Stimulated activated naive CD8-positive, alpha-beta T cell treated with anti-CD3 and anti-CD28 coated beads, Interleukin-15, Interleukin-2, amounts not matched to agents 100 ng/mL and 50 ng/mL, for 24 hours (primary cell): Measurements from ENCODE around the gene KLF11.
"Not testable (repeated sequence)": the region's sequence is repeated elsewhere in the genome, so short reads cannot be mapped to it uniquely, and the experiment has no call there.

Experiments
- H3K27ac Mint-ChIP-seq: one replicate; pipeline ENCODE4 v1.8.0; 2021; ENCODE audit warnings: mild to moderate bottlenecking, mixed read lengths
- H3K27me3 Mint-ChIP-seq: one replicate; pipeline ENCODE4 v1.8.0; 2021; ENCODE audit warnings: mixed read lengths
- H3K36me3 Mint-ChIP-seq: one replicate; pipeline ENCODE4 v1.8.0; 2021; ENCODE audit warnings: low read depth, mixed read lengths
- H3K4me1 Mint-ChIP-seq: one replicate; pipeline ENCODE4 v1.8.0; 2021; ENCODE audit warnings: low read depth, mixed read lengths
- H3K4me3 Mint-ChIP-seq: one replicate; pipeline ENCODE4 v1.8.0; 2021; ENCODE audit warnings: mild to moderate bottlenecking, mixed read lengths
- H3K9me3 Mint-ChIP-seq: one replicate; pipeline ENCODE4 v1.8.0; 2021; ENCODE audit warnings: mixed read lengths

Gene KLF11

GRCh38 chr2:10084223-10084865, 41.0 kb downstream of the KLF11 start:
- Mint-ChIP-seq H3K27ac (peak overlapping the region; percentile 75), H3K27me3 (peaks cover 67% of the 10 kb centered on the region), H3K4me3 (peak overlapping the region; percentile 11), H3K4me1 (peaks cover 28% of the 10 kb centered on the region), H3K9me3 (no peaks in the 10 kb centered on the region), H3K36me3 (no peaks in the 10 kb centered on the region)

GRCh38 chr2:10085043-10085667, 41.8 kb downstream of the KLF11 start:
- no peak overlapping the region for H3K4me3 Mint-ChIP-seq
- H3K4me1 Mint-ChIP-seq: peaks cover 32% of the 10 kb centered on the region
- H3K27me3 Mint-ChIP-seq: peaks cover 75% of the 10 kb centered on the region
- H3K36me3 Mint-ChIP-seq: no peaks in the 10 kb centered on the region
- no peaks in the 10 kb centered on the region for H3K9me3 Mint-ChIP-seq
- no peak overlapping the region for H3K27ac Mint-ChIP-seq

- H3K36me3 Mint-ChIP-seq: no peaks in the 10 kb centered on the region
- H3K27ac Mint-ChIP-seq: no peak overlapping the region
- H3K27me3 Mint-ChIP-seq: peaks cover 80% of the 10 kb centered on the region
- H3K4me1 Mint-ChIP-seq: peaks cover 30% of the 10 kb centered on the region
- H3K9me3 Mint-ChIP-seq: no peaks in the 10 kb centered on the region
- H3K4me3 Mint-ChIP-seq: no peak overlapping the region
Observed at GRCh38 chr2:10085668-10086059, 42.3 kb downstream of the KLF11 start.

GRCh38 chr2:10086950-10087349, 43.6 kb downstream of the KLF11 start:
- Mint-ChIP-seq H3K27ac (no peak overlapping the region), H3K4me1 (peaks cover 26% of the 10 kb centered on the region)

GRCh38 chr2:10087360-10087759, 44.0 kb downstream of the KLF11 start:
- peaks cover 26% of the 10 kb centered on the region for H3K4me1 Mint-ChIP-seq
- H3K9me3 Mint-ChIP-seq: no peaks in the 10 kb centered on the region
- H3K27me3 Mint-ChIP-seq: peaks cover 79% of the 10 kb centered on the region
- H3K27ac Mint-ChIP-seq: no peak overlapping the region
- H3K36me3 Mint-ChIP-seq: no peaks in the 10 kb centered on the region
- H3K4me3 Mint-ChIP-seq: no peak overlapping the region

More at GRCh38 chr2:10086950-10087349, 43.6 kb downstream of the KLF11 start:
- Mint-ChIP-seq H3K36me3 (no peaks in the 10 kb centered on the region), H3K9me3 (no peaks in the 10 kb centered on the region), H3K4me3 (no peak overlapping the region), H3K27me3 (peaks cover 77% of the 10 kb centered on the region)

- H3K9me3 Mint-ChIP-seq: no peaks in the 10 kb centered on the region
- H3K4me3 Mint-ChIP-seq: no peak overlapping the region
- peaks cover 8% of the 10 kb centered on the region for H3K4me1 Mint-ChIP-seq
- H3K27ac Mint-ChIP-seq: no peak overlapping the region
- peaks cover 73% of the 10 kb centered on the region for H3K27me3 Mint-ChIP-seq
- H3K36me3 Mint-ChIP-seq: no peaks in the 10 kb centered on the region
Observed at GRCh38 chr2:10089565-10090190, 46.3 kb downstream of the KLF11 start.

- peaks cover 64% of the 10 kb centered on the region for H3K27me3 Mint-ChIP-seq
Observed at GRCh38 chr2:10091182-10091888, 48.0 kb downstream of the KLF11 start.

GRCh38 chr2:10091889-10092244, 48.5 kb downstream of the KLF11 start:
- not testable (repeated sequence) for H3K36me3 Mint-ChIP-seq, H3K27ac Mint-ChIP-seq, H3K4me1 Mint-ChIP-seq, H3K9me3 Mint-ChIP-seq
- peak overlapping the region; percentile 7 for H3K4me3 Mint-ChIP-seq
- H3K27me3 Mint-ChIP-seq: peaks cover 64% of the 10 kb centered on the region

More at GRCh38 chr2:10091182-10091888, 48.0 kb downstream of the KLF11 start:
- Mint-ChIP-seq H3K27ac (no peak overlapping the region), H3K9me3 (no peaks in the 10 kb centered on the region), H3K36me3 (no peaks in the 10 kb centered on the region), H3K4me1 (peaks cover 8% of the 10 kb centered on the region), H3K4me3 (peak overlapping the region; percentile 71)

- Mint-ChIP-seq H3K27me3 (peaks cover 53% of the 10 kb centered on the region), H3K27ac (peak overlapping the region; percentile 34), H3K36me3 (no peaks in the 10 kb centered on the region), H3K4me3 (no peak overlapping the region), H3K4me1 (peaks cover 8% of the 10 kb centered on the region), H3K9me3 (no peaks in the 10 kb centered on the region)
Observed at GRCh38 chr2:10094271-10094814, 51.0 kb downstream of the KLF11 start.

GRCh38 chr2:10095175-10095574, 51.8 kb downstream of the KLF11 start:
- peaks cover 4% of the 10 kb centered on the region for H3K4me1 Mint-ChIP-seq
- H3K27ac Mint-ChIP-seq: no peak overlapping the region
- no peak overlapping the region for H3K4me3 Mint-ChIP-seq
- H3K27me3 Mint-ChIP-seq: peaks cover 44% of the 10 kb centered on the region
- no peaks in the 10 kb centered on the region for H3K9me3 Mint-ChIP-seq
- no peaks in the 10 kb centered on the region for H3K36me3 Mint-ChIP-seq

GRCh38 chr2:10096641-10097040, 53.3 kb downstream of the KLF11 start:
- Mint-ChIP-seq H3K9me3 (no peaks in the 10 kb centered on the region), H3K27me3 (peaks cover 34% of the 10 kb centered on the region), H3K4me1 (no peaks in the 10 kb centered on the region), H3K36me3 (no peaks in the 10 kb centered on the region), H3K27ac (no peak overlapping the region), H3K4me3 (no peak overlapping the region)

GRCh38 chr2:10097352-10098148, 54.2 kb downstream of the KLF11 start:
- Mint-ChIP-seq H3K36me3 (no peaks in the 10 kb centered on the region), H3K27me3 (peaks cover 27% of the 10 kb centered on the region), H3K9me3 (no peaks in the 10 kb centered on the region), H3K4me3 (no peak overlapping the region), H3K27ac (no peak overlapping the region), H3K4me1 (no peaks in the 10 kb centered on the region)

- Mint-ChIP-seq H3K27ac (no peak overlapping the region), H3K9me3 (peaks cover 2% of the 10 kb centered on the region), H3K4me1 (no peaks in the 10 kb centered on the region), H3K4me3 (no peak overlapping the region), H3K36me3 (no peaks in the 10 kb centered on the region), H3K27me3 (peaks cover 7% of the 10 kb centered on the region)
Observed at GRCh38 chr2:10101491-10101890, 58.1 kb downstream of the KLF11 start.

- H3K27ac Mint-ChIP-seq: no peak overlapping the region
- no peak overlapping the region for H3K4me3 Mint-ChIP-seq
- no peaks in the 10 kb centered on the region for H3K27me3 Mint-ChIP-seq
Observed at GRCh38 chr2:10103179-10103578, 59.8 kb downstream of the KLF11 start.

More at GRCh38 chr2:10103179-10103578, 59.8 kb downstream of the KLF11 start:
- Mint-ChIP-seq H3K4me1 (no peaks in the 10 kb centered on the region), H3K9me3 (peaks cover 9% of the 10 kb centered on the region), H3K36me3 (peaks cover 7% of the 10 kb centered on the region)
